ENCODE measurements around the gene CHST11. TPM values are rescaled to one million over a fixed set of nuclear protein-coding genes. Genes with fewer than 3 reads are reported as not detected.
A peak's percentile ranks its signal among the peaks of the same experiment; 100 is the strongest.

Gene CHST11
- total and polyA plus RNA-seq, 10 of the 15 experiments (the other 5 are each of a cell fraction or from before 2014, with no cell fraction given), result 1.9 to 38.1 (median 17.2) TPM

DNA sequence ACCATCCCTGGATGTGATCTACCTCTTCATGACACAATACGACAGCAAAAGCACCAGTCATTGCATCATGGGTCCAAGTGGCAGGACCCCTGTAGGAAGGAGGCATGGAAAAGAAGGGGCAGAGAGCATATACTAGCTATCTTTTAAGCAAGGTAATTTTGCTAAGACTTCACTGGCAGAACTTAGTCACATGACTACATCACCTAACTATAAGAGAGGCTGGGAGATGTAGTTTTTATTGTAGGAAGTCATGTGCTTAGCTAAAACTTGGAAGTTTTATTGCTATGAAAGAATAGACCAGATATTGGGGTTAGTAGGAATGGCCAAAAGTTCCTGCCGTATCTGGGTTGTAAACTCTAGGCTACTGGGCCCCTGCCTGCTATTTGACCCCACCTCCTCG, 18.6 kb upstream of the CHST11 start:
- Histone ChIP-seq H2AFZ (ENCODE audit: control insufficient read depth, low read depth, low read length) (no peak overlapping the region), H3K4me2 (ENCODE audit: control insufficient read depth, insufficient read depth) (no peak overlapping the region), H3K4me3 (no peak overlapping the region), H3K79me2 (ENCODE audit: control insufficient read depth, insufficient read depth, low read length) (no peaks in the 10 kb centered on the region), H3K27me3 (replicated peaks in 1 of 2; ENCODE audit: control insufficient read depth in 2 of 2, insufficient read depth in 2 of 2, low read length in 1 of 2) (no peaks in the 10 kb centered on the region), H3K9me3 (replicated peaks; ENCODE audit: control insufficient read depth, insufficient read depth, low read length) (no peaks in the 10 kb centered on the region), H3K4me1 (ENCODE audit: control insufficient read depth, insufficient read depth, low read length) (no peaks in the 10 kb centered on the region), H4K20me1 (ENCODE audit: control insufficient read depth, insufficient read depth) (no peaks in the 10 kb centered on the region), H3K36me3 (ENCODE audit: control insufficient read depth in 2 of 2, insufficient read depth in 2 of 2, low read length in 1 of 2) (no peaks in the 10 kb centered on the region), H3K9ac (ENCODE audit: control insufficient read depth, insufficient read depth, low read length) (no peak overlapping the region), H3K27ac (ENCODE audit: control insufficient read depth, insufficient read depth) (no peak overlapping the region)
- ChIA-PET RAD21 (ENCODE audit: unreplicated experiment) (interaction anchor here (2.3 kb wide), 1 partner anchor 56 kb away, joined by 5 read pairs; no protein-coding TSS in a partner anchor), POLR2A (interaction anchor here (1.1 to 1.6 kb wide), 2 partner anchors 19 to 21 kb away, joined by 3 to 4 read pairs; partner anchors contain the start of gene CHST11), SMC1A (ENCODE audit: uncharacterized antibody, unreplicated experiment) (interaction anchor here (1.3 to 1.5 kb wide), 3 partner anchors 11 to 57 kb away, joined by 3 to 5 read pairs (median 3); no protein-coding TSS in a partner anchor), CTCF (interaction anchor here (0.6 kb wide), 1 partner anchor 331 kb away, joined by 3 read pairs; no protein-coding TSS in a partner anchor)
- in situ Hi-C loops (cut with MboI), result no loop called here
- BruUV-seq (replicated peaks), result no TSS peak
- 48% methylated on average over 3 of the region's 3 CpGs for WGBS (ENCODE audit: insufficient coverage, insufficient replicate concordance, low lambda C conversion rate, missing lambda C conversion rate)
- FAIRE-seq, result no peak
- DNase-seq (ENCODE audit: low read depth, low spot score), result no peak
- intact Hi-C loops (cut with micrococcal nuclease; ENCODE audit: unreplicated experiment), result no loop called here
- TF ChIP-seq HDAC6 (IDR thresholded peaks at IDR 0.05; ENCODE audit: unreplicated experiment), result no peak
- peak; percentile 22 for TF ChIP-seq SIX5 (IDR thresholded peaks at IDR 0.05; ENCODE audit: low read depth, low read length, severe bottlenecking)
- peak; percentile 46; the same call in 1 of the 2 replicates for TF ChIP-seq RAD51 (IDR thresholded peaks at IDR 0.05)
- ATAC-seq, result no peak

DNA sequence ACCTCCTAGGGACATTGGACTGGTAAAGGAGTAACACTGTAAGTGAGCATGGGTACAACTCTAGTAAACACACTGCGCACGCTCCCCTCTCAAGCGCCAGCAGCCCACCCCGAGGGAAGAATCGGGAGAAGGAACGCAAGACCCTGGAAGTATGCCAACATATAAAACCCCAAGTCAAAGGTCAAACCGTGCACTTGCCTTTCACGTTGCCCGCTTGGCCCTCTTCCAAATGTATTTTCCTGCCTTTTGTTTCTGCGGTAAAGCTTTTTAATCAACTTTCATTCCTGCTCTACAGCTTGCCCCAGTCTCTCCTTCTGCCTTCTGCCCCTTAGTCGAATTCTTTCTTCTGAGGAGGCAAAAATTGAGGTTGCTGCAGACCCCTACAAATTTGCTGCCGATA, 17.6 kb upstream of the CHST11 start:
- ChIA-PET CTCF (interaction anchor here (0.8 kb wide), 1 partner anchor 301 kb away, joined by 3 read pairs; no protein-coding TSS in a partner anchor), RAD21 (ENCODE audit: unreplicated experiment) (interaction anchor here (2.3 kb wide), 1 partner anchor 57 kb away, joined by 5 read pairs; no protein-coding TSS in a partner anchor)
- no peak for TF ChIP-seq CHD2 (IDR thresholded peaks at IDR 0.05; ENCODE audit: borderline replicate concordance, low read depth, low read length)
- TF ChIP-seq MXI1 (IDR thresholded peaks at IDR 0.05; ENCODE audit: low read depth, low read length), result no peak
- TF ChIP-seq, protein P1, sequence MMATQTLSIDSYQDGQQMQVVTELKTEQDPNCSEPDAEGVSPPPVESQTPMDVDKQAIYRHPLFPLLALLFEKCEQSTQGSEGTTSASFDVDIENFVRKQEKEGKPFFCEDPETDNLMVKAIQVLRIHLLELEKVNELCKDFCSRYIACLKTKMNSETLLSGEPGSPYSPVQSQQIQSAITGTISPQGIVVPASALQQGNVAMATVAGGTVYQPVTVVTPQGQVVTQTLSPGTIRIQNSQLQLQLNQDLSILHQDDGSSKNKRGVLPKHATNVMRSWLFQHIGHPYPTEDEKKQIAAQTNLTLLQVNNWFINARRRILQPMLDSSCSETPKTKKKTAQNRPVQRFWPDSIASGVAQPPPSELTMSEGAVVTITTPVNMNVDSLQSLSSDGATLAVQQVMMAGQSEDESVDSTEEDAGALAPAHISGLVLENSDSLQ (IDR thresholded peaks at IDR 0.05), result no peak
- no peak for TF ChIP-seq CREB1 (IDR thresholded peaks at IDR 0.05; ENCODE audit: low read depth)
- no peak for TF ChIP-seq CHD1 (IDR thresholded peaks at IDR 0.05; ENCODE audit: low read depth, low read length)
- no peak for TF ChIP-seq HDAC2 (IDR thresholded peaks at IDR 0.05)
- TF ChIP-seq POLR2AphosphoS5 (IDR thresholded peaks at IDR 0.05; ENCODE audit: low read length), result no peak
- TF ChIP-seq, protein P2, sequence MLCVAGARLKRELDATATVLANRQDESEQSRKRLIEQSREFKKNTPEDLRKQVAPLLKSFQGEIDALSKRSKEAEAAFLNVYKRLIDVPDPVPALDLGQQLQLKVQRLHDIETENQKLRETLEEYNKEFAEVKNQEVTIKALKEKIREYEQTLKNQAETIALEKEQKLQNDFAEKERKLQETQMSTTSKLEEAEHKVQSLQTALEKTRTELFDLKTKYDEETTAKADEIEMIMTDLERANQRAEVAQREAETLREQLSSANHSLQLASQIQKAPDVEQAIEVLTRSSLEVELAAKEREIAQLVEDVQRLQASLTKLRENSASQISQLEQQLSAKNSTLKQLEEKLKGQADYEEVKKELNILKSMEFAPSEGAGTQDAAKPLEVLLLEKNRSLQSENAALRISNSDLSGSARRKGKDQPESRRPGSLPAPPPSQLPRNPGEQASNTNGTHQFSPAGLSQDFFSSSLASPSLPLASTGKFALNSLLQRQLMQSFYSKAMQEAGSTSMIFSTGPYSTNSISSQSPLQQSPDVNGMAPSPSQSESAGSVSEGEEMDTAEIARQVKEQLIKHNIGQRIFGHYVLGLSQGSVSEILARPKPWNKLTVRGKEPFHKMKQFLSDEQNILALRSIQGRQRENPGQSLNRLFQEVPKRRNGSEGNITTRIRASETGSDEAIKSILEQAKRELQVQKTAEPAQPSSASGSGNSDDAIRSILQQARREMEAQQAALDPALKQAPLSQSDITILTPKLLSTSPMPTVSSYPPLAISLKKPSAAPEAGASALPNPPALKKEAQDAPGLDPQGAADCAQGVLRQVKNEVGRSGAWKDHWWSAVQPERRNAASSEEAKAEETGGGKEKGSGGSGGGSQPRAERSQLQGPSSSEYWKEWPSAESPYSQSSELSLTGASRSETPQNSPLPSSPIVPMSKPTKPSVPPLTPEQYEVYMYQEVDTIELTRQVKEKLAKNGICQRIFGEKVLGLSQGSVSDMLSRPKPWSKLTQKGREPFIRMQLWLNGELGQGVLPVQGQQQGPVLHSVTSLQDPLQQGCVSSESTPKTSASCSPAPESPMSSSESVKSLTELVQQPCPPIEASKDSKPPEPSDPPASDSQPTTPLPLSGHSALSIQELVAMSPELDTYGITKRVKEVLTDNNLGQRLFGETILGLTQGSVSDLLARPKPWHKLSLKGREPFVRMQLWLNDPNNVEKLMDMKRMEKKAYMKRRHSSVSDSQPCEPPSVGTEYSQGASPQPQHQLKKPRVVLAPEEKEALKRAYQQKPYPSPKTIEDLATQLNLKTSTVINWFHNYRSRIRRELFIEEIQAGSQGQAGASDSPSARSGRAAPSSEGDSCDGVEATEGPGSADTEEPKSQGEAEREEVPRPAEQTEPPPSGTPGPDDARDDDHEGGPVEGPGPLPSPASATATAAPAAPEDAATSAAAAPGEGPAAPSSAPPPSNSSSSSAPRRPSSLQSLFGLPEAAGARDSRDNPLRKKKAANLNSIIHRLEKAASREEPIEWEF (IDR thresholded peaks at IDR 0.05; ENCODE audit: insufficient replicate concordance, low read depth, low read length), result no peak
- TF ChIP-seq YBX1 (IDR thresholded peaks at IDR 0.05), result no peak
- no peak for TF ChIP-seq YY1 (IDR thresholded peaks at IDR 0.05; ENCODE audit: low read depth, low read length)

More for the DNA sequence above, 17.6 kb upstream of the CHST11 start:
- H3K9me3 ChIP-seq (replicated peaks; ENCODE audit: control insufficient read depth, insufficient read depth, low read length), result no peaks in the 10 kb centered on the region
- no peaks in the 10 kb centered on the region for H3K36me3 ChIP-seq (ENCODE audit: control insufficient read depth in 2 of 2, insufficient read depth in 2 of 2, low read length in 1 of 2)
- H3K4me3 ChIP-seq, result no peak overlapping the region
- DNase-seq (ENCODE audit: low read depth, low spot score) (no peak), FAIRE-seq (no peak), ATAC-seq (no peak)
- no peak overlapping the region for H3K4me2 ChIP-seq (ENCODE audit: control insufficient read depth, insufficient read depth)
- ChIA-PET POLR2A (no interaction called here), SMC1A (ENCODE audit: uncharacterized antibody, unreplicated experiment) (interaction anchor here (0.6 to 1.4 kb wide), 2 partner anchors 12 to 165 kb away, joined by 3 read pairs; no protein-coding TSS in a partner anchor)
- no peaks in the 10 kb centered on the region for H3K79me2 ChIP-seq (ENCODE audit: control insufficient read depth, insufficient read depth, low read length)
- intact Hi-C loops (cut with micrococcal nuclease; ENCODE audit: unreplicated experiment), result no loop called here
- no peak overlapping the region for H3K27ac ChIP-seq (ENCODE audit: control insufficient read depth, insufficient read depth)
- no peaks in the 10 kb centered on the region for H3K4me1 ChIP-seq (ENCODE audit: control insufficient read depth, insufficient read depth, low read length)
- H3K27me3 ChIP-seq (replicated peaks in 1 of 2; ENCODE audit: control insufficient read depth in 2 of 2, insufficient read depth in 2 of 2, low read length in 1 of 2), result no peaks in the 10 kb centered on the region
- no TSS peak for BruUV-seq (replicated peaks)
- WGBS (ENCODE audit: insufficient coverage, insufficient replicate concordance, low lambda C conversion rate, missing lambda C conversion rate), result 77% methylated on average over 12 of the region's 12 CpGs
- no peak overlapping the region for H3K9ac ChIP-seq (ENCODE audit: control insufficient read depth, insufficient read depth, low read length)
- H2AFZ ChIP-seq (ENCODE audit: control insufficient read depth, low read depth, low read length), result no peak overlapping the region
- in situ Hi-C loops (cut with MboI), result no loop called here
- H4K20me1 ChIP-seq (ENCODE audit: control insufficient read depth, insufficient read depth), result no peaks in the 10 kb centered on the region
